Esophagus squamous epithelium (tissue), 5 donors: ENCODE measurements around the gene ERICH6. TPM values are rescaled to one million over a fixed set of nuclear protein-coding genes. Genes with fewer than 3 reads are reported as not detected.

Source experiments
- DNase-seq: peaks from one replicate; lab custom pipeline; 2025; lab: John Stamatoyannopoulos, UW
- H3K27ac ChIP-seq, 4 donors: fragments of 200-600 bp; sonication (generic); one replicate each; pipeline ENCODE4 v1.5.1; 2016 to 2019; ENCODE audit warnings: mild to moderate bottlenecking in 1 of 4
- H3K27me3 ChIP-seq, 4 donors: fragments of 200-600 bp; sonication (generic); 1 replicate in 3 of 4; 2 replicates in 1 of 4; pipeline versions ENCODE4 v1.5.1 to v1.6.0; 2017 to 2021; ENCODE audit warnings: antibody characterized with exemption in 1 of 4
- H3K36me3 ChIP-seq, 3 donors: fragments of 200-600 bp; sonication (generic); one replicate each; pipeline ENCODE4 v1.5.1; 2016 to 2019
- H3K4me1 ChIP-seq, 3 donors: fragments of 200-600 bp; sonication (generic); one replicate each; pipeline ENCODE4 v1.5.1; 2017 to 2019
- H3K4me3 ChIP-seq, 4 donors: fragments of 200-600 bp; sonication (generic); 1 replicate in 3 of 4; 2 replicates in 1 of 4; pipeline ENCODE4 v1.5.1; 2016 to 2019; ENCODE audit warnings: mild to moderate bottlenecking in 2 of 4, moderate library complexity in 1 of 4
- H3K9me3 ChIP-seq, 3 donors: fragments of 200-600 bp; sonication (generic); one replicate each; pipeline ENCODE4 v1.5.1; 2016 to 2019
- CTCF ChIP-seq, 6 experiments: fragments of 450-650 bp in 4 of 6; fragments of 200-600 bp in 2 of 6; sonication (generic) in 2 of 6; IDR thresholded peaks; one replicate each; pipeline ENCODE4 v1.5.1; 2016 to 2019; ENCODE audit warnings: antibody characterized with exemption in 6 of 6, mild to moderate bottlenecking in 4 of 6, moderate library complexity in 4 of 6
- POLR2A ChIP-seq, 4 donors: fragments of 450-650 bp; IDR thresholded peaks; one replicate each; pipeline ENCODE4 v1.6.1; 2017; ENCODE audit warnings: antibody characterized with exemption in 4 of 4, mild to moderate bottlenecking in 4 of 4, moderate library complexity in 3 of 4
- WGBS, 2 donors: methylation state at CpG; one replicate each; pipeline ENCODE4 v1.1.5; 2018; 5-methylcytosine and 5-hydroxymethylcytosine counted together
- intact Hi-C: fragments of 100-400 bp; cut with DNase I; formaldehyde crosslinking; loops from one replicate; pipeline ENCODE4 v1.15.0; 2022
- total RNA-seq, 4 donors: library from RNA; depleted of rRNA; stranded (reverse); fragments of >200 nt; gene quantifications; one replicate each; pipeline ENCODE4 v1.1.0, GENCODE V29; 2016
- donor health status: DM: yes; HTN: yes; CAD: no.

The ERICH6 gene
- total RNA-seq, 4 donors from 2014 or later: not detected

- TF ChIP-seq POLR2A (IDR thresholded peaks at IDR 0.05): no peak
- no peak for TF ChIP-seq CTCF (IDR thresholded peaks at IDR 0.05)
- no peak overlapping the region for H3K4me3 ChIP-seq
- DNase-seq: no peak
- 14 to 23% methylated on average over 1 to 2 of the region's 2 CpGs for WGBS, 2 donors
- no peaks in the 10 kb centered on the region for H3K27me3 ChIP-seq
- peaks cover 40 to 95% (median 51%) of the 10 kb centered on the region in 3 donors for H3K4me1 ChIP-seq
- peak overlapping the region; percentile 65 to 79 (median 72) for H3K27ac ChIP-seq
- H3K9me3 ChIP-seq: no peaks in the 10 kb centered on the region
- H3K36me3 ChIP-seq: peaks cover 0 to 21% (median 8%) of the 10 kb centered on the region in 3 donors
- intact Hi-C loops: no loop called here
Observed at GRCh38 chr3:150743508-150743907, 39.8 kb upstream of the ERICH6 start.

GRCh38 chr3:150742679-150743078, 39.0 kb upstream of the ERICH6 start:
- Histone ChIP-seq H3K9me3 (no peaks in the 10 kb centered on the region), H3K36me3 (peaks cover 0 to 21% (median 8%) of the 10 kb centered on the region in 3 donors), H3K4me3 (no peak overlapping the region), H3K4me1 (peaks cover 44 to 95% (median 53%) of the 10 kb centered on the region in 3 donors), H3K27ac (peak overlapping the region in 3 of 4 donors; percentile 71 to 79 (median 72)), H3K27me3 (no peaks in the 10 kb centered on the region)
- DNase-seq: no peak
- no peak for TF ChIP-seq CTCF (IDR thresholded peaks at IDR 0.05)
- TF ChIP-seq POLR2A (IDR thresholded peaks at IDR 0.05): no peak
- 85 to 93% methylated on average over 4 of the region's 4 CpGs for WGBS, 2 donors
- intact Hi-C loops: no loop called here

- Histone ChIP-seq H3K4me3 (no peak overlapping the region), H3K9me3 (no peaks in the 10 kb centered on the region), H3K4me1 (peaks cover 44 to 95% (median 51%) of the 10 kb centered on the region in 3 donors), H3K36me3 (peaks cover 0 to 21% (median 8%) of the 10 kb centered on the region in 3 donors), H3K27me3 (no peaks in the 10 kb centered on the region), H3K27ac (no peak overlapping the region)
- intact Hi-C loops: no loop called here
- WGBS, 2 donors: 94 to 95% methylated on average over 13 to 15 of the region's 15 CpGs
- TF ChIP-seq CTCF (IDR thresholded peaks at IDR 0.05): no peak
- no peak for TF ChIP-seq POLR2A (IDR thresholded peaks at IDR 0.05)
- no peak for DNase-seq
Observed at GRCh38 chr3:150742141-150742523, 38.4 kb upstream of the ERICH6 start.

GRCh38 chr3:150741497-150742140, 37.9 kb upstream of the ERICH6 start:
- 50 to 55% methylated on average over 4 to 5 of the region's 5 CpGs for WGBS, 2 donors
- H3K9me3 ChIP-seq: no peaks in the 10 kb centered on the region
- intact Hi-C loops: no loop called here
- no peaks in the 10 kb centered on the region for H3K27me3 ChIP-seq
- TF ChIP-seq POLR2A (IDR thresholded peaks at IDR 0.05): no peak
- no peak for TF ChIP-seq CTCF (IDR thresholded peaks at IDR 0.05)
- DNase-seq: no peak
- peaks cover 39 to 95% (median 46%) of the 10 kb centered on the region in 3 donors for H3K4me1 ChIP-seq
- no peak overlapping the region for H3K27ac ChIP-seq
- H3K4me3 ChIP-seq: no peak overlapping the region
- H3K36me3 ChIP-seq: peaks cover 0 to 21% (median 8%) of the 10 kb centered on the region in 3 donors

GRCh38 chr3:150740733-150741496, 37.2 kb upstream of the ERICH6 start:
- no peak for DNase-seq
- H3K36me3 ChIP-seq: peaks cover 0 to 21% (median 8%) of the 10 kb centered on the region in 3 donors
- no peaks in the 10 kb centered on the region for H3K9me3 ChIP-seq
- H3K4me1 ChIP-seq: peaks cover 33 to 95% (median 39%) of the 10 kb centered on the region in 3 donors
- WGBS, 2 donors: 80 to 83% methylated on average over 8 to 11 of the region's 12 CpGs
- intact Hi-C loops: no loop called here
- TF ChIP-seq CTCF (IDR thresholded peaks at IDR 0.05) (no peak), POLR2A (IDR thresholded peaks at IDR 0.05) (no peak)
- peak overlapping the region in 1 of 4 donors; percentile 9 for H3K27ac ChIP-seq
- H3K4me3 ChIP-seq: no peak overlapping the region
- H3K27me3 ChIP-seq: no peaks in the 10 kb centered on the region
